ACC112 (cell line): ENCODE results near the gene CALML3.

Experiments used
- H2AFZ ChIP-seq: fragments of 200-600 bp; sonication (generic); one replicate; pipeline ENCODE4 v1.6.0; 2017; ENCODE audit warnings: antibody characterized with exemption, low read length; ENCODE audit not compliant: unreplicated experiment
- H3K27ac ChIP-seq: fragments of 200-600 bp; sonication (generic); 2 replicates; pipeline ENCODE4 v1.5.1; 2014; ENCODE audit warnings: low read depth, mild to moderate bottlenecking, antibody characterized with exemption, low read length, moderate library complexity
- H3K27me3 ChIP-seq: fragments of 200-600 bp; sonication (generic); 2 replicates; pipeline ENCODE4 v1.6.1; 2014; ENCODE audit warnings: mild to moderate bottlenecking, antibody characterized with exemption, low read length, moderate library complexity, mixed read lengths; ENCODE audit not compliant: insufficient read depth
- H3K36me3 ChIP-seq: fragments of 200-600 bp; sonication (generic); 2 replicates; pipeline ENCODE4 v1.6.1; 2016; ENCODE audit warnings: mild to moderate bottlenecking, antibody characterized with exemption, low read length, moderate library complexity, mixed read lengths; ENCODE audit not compliant: insufficient read depth
- H3K4me1 ChIP-seq: fragments of 200-600 bp; sonication (generic); one replicate; pipeline ENCODE4 v1.6.1; 2016; ENCODE audit warnings: low read length, mixed read lengths; ENCODE audit not compliant: insufficient read depth, unreplicated experiment, control insufficient read depth
- H3K4me3 ChIP-seq: fragments of 200-600 bp; sonication (generic); 2 replicates; pipeline ENCODE4 v1.5.1; 2014; ENCODE audit warnings: mild to moderate bottlenecking, low read depth, low read length
- H3K79me2 ChIP-seq: fragments of 200-600 bp; sonication (generic); one replicate; pipeline ENCODE4 v1.6.0; 2016; ENCODE audit warnings: low read length; ENCODE audit not compliant: control insufficient read depth, unreplicated experiment, insufficient read depth

Gene CALML3

DNA sequence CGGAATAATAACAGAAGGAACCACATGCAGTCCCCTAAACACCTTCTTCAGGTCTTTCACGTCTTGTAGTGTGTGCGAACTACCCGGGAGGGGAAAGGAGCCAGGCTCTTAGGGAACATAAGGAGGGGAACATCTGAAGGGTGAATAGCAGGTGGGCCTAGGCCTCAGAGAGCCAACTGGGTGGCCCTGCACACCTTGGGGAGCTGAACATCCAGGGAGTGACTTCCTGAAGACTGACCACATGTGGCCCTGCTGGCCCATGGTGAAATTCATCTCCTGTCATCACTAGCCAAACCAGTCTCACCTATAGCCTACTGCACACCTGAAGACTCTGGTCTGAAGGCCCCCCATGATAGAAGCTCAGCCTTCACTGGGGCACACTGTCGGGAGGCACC is 5.6 kb downstream of the CALML3 start:
- peaks cover 6% of the 10 kb centered on the region for H3K4me1 ChIP-seq
- no peak overlapping the region for H2AFZ ChIP-seq
- no peak overlapping the region for H3K4me3 ChIP-seq
- H3K36me3 ChIP-seq: no peaks in the 10 kb centered on the region
- 0 out of 2 replicates have a peak, but pooled peaks cover 5% of the 10 kb centered on the region for H3K27me3 ChIP-seq
- H3K27ac ChIP-seq: no peak overlapping the region
- no peaks in the 10 kb centered on the region for H3K79me2 ChIP-seq

- peaks cover 6% of the 10 kb centered on the region for H3K4me1 ChIP-seq
- H3K4me3 ChIP-seq: no peak overlapping the region
- 0 out of 2 replicates have a peak, but pooled peaks cover 5% of the 10 kb centered on the region for H3K27me3 ChIP-seq
- no peaks in the 10 kb centered on the region for H3K36me3 ChIP-seq
- no peak overlapping the region for H2AFZ ChIP-seq
- no peaks in the 10 kb centered on the region for H3K79me2 ChIP-seq
- H3K27ac ChIP-seq: no peak overlapping the region
Observed at GRCh38 chr10:5530846-5531557, 6.2 kb downstream of the CALML3 start.

GRCh38 chr10:5531558-5532306 is 7.0 kb downstream of the CALML3 start:
- Histone ChIP-seq H3K4me1 (peaks cover 6% of the 10 kb centered on the region), H3K36me3 (no peaks in the 10 kb centered on the region), H2AFZ (no peak overlapping the region), H3K27ac (no peak overlapping the region), H3K79me2 (no peaks in the 10 kb centered on the region), H3K4me3 (no peak overlapping the region), H3K27me3 (0 out of 2 replicates have a peak, but pooled peaks cover 5% of the 10 kb centered on the region)

DNA sequence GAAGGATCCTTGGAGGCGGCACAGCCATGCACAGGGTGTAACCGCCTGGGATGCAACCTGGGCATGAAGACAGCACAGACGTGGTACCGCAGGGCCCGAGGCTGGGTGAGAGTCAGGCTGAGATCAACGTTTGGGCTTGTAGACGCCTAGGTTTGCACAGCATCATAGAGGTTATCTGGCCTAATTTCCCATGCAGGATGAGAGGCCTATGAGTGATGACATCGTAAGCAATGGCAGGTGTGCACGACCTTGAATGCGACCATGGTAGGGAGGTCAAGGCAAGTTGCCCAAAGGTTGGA is 7.5 kb downstream of the CALML3 start:
- no peak overlapping the region for H2AFZ ChIP-seq
- no peaks in the 10 kb centered on the region for H3K36me3 ChIP-seq
- 0 out of 2 replicates have a peak, but pooled peaks cover 5% of the 10 kb centered on the region for H3K27me3 ChIP-seq
- H3K4me3 ChIP-seq: no peak overlapping the region
- H3K27ac ChIP-seq: no peak overlapping the region
- H3K4me1 ChIP-seq: peaks cover 6% of the 10 kb centered on the region
- no peaks in the 10 kb centered on the region for H3K79me2 ChIP-seq

GRCh38 chr10:5532618-5533097 is 7.9 kb downstream of the CALML3 start:
- Histone ChIP-seq H3K27ac (no peak overlapping the region), H2AFZ (no peak overlapping the region), H3K4me3 (no peak overlapping the region), H3K4me1 (peaks cover 6% of the 10 kb centered on the region), H3K36me3 (no peaks in the 10 kb centered on the region), H3K27me3 (0 out of 2 replicates have a peak, but pooled peaks cover 5% of the 10 kb centered on the region), H3K79me2 (no peaks in the 10 kb centered on the region)

GRCh38 chr10:5533098-5533731 is 8.5 kb downstream of the CALML3 start:
- H3K79me2 ChIP-seq: no peaks in the 10 kb centered on the region
- no peak overlapping the region for H3K27ac ChIP-seq
- H3K36me3 ChIP-seq: no peaks in the 10 kb centered on the region
- 0 out of 2 replicates have a peak, but pooled peaks cover 5% of the 10 kb centered on the region for H3K27me3 ChIP-seq
- no peak overlapping the region for H2AFZ ChIP-seq
- H3K4me1 ChIP-seq: peaks cover 6% of the 10 kb centered on the region
- no peak overlapping the region for H3K4me3 ChIP-seq

DNA sequence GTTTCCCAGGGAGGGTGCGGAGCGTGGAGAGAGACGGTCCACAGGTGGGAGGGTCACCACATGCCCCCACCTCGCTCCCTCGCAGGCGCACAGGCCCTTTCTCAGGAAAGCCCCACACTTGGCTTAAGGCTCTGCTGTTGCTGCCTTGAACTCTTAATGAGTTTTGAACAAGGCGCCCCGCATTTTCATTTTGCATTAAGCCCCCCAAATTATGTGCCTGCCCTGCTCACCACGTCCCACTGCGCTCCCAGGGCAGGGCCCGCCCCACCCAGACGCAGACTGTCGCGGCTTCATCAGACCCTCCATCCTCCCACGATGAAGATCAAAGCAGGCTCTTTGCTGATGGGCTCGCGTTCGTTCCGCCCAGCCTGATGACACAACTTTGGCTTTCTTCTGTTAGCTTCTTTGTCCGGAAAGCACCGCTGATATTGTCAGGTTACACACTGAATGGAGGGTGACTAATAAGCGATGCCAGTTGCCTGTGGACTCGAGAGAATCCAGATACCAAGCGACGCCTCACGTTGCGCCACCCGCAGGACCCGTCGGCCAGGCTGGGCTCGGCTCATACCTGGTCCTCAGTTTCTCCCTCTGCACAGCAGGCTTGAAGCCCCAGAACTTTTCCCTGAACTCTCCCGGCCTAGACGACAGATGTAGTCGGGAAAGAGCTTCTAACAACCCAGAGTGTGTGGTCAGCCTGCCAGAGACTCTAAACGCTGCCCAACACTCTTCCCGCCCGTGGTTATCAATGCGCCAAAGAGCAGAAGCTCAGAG is 9.5 kb downstream of the CALML3 start:
- peaks cover 6% of the 10 kb centered on the region for H3K4me1 ChIP-seq
- H3K36me3 ChIP-seq: no peaks in the 10 kb centered on the region
- 0 out of 2 replicates have a peak, but pooled peaks cover 5% of the 10 kb centered on the region for H3K27me3 ChIP-seq
- H3K4me3 ChIP-seq: no peak overlapping the region
- no peak overlapping the region for H2AFZ ChIP-seq
- H3K79me2 ChIP-seq: no peaks in the 10 kb centered on the region
- no peak overlapping the region for H3K27ac ChIP-seq

GRCh38 chr10:5534880-5535856 is 10.4 kb downstream of the CALML3 start:
- no peaks in the 10 kb centered on the region for H3K36me3 ChIP-seq
- no peak overlapping the region for H3K4me3 ChIP-seq
- no peaks in the 10 kb centered on the region for H3K79me2 ChIP-seq
- H3K4me1 ChIP-seq: peaks cover 6% of the 10 kb centered on the region
- H3K27me3 ChIP-seq: no peaks in the 10 kb centered on the region
- H3K27ac ChIP-seq: no peak overlapping the region
- H2AFZ ChIP-seq: no peak overlapping the region

DNA sequence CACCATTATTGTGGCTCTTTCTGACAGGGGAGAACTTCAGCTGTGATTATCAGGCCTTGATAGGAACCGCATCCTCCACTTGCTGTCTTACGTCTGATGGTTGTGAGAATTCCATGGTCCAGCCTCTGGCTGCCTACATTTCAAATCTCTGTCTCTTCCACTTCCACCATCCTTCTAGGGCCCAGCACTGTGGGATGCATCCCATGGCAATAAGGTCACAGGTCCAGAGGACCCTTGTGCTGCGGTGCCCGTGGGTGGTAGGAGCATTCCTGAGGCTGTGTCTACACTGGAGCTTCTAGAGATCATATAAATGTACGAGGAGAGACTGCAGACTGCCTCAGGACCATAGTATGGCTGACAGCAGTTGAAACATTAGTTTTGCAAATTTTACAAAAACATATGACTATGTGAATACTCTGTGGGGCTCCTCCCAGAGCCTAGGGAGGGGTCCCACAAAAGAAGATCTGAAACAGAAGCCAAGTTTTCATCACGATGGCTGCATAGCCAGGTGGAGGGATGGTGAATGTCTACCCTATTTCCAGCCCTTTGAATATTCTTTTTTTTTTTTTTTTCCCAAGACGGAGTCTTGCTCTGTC is 11.8 kb downstream of the CALML3 start:
- Histone ChIP-seq H2AFZ (no peak overlapping the region), H3K27ac (no peak overlapping the region), H3K27me3 (no peaks in the 10 kb centered on the region), H3K36me3 (no peaks in the 10 kb centered on the region), H3K4me3 (no peak overlapping the region), H3K4me1 (peaks cover 6% of the 10 kb centered on the region), H3K79me2 (no peaks in the 10 kb centered on the region)
